K562 (cell line): Measurements from ENCODE around the gene GIGYF2.

ENCODE experiments used
- EZH2 ChIP-seq: IDR thresholded peaks from 2 replicates; pipeline ENCODE4 v1.6.1; 2012; ENCODE audit warnings: low read depth, mild to moderate bottlenecking, inconsistent platforms, low read length, borderline replicate concordance
- NR2C2 ChIP-seq, 2 experiments: fragments of 200-800 bp in 1 of 2; sonication (Bioruptor generic) in 1 of 2; sonication (generic) in 1 of 2; formaldehyde crosslinking in 1 of 2; IDR thresholded peaks; 2 replicates each; pipeline versions ENCODE4 v1.6.1 to v1.8.0; 2016 to 2022; ENCODE audit warnings: mild to moderate bottlenecking in 1 of 2, missing compliant biosample characterization in 1 of 2, missing genetic modification characterization in 1 of 2, missing genetic modification reagents in 1 of 2
- RNF2 ChIP-seq: sonication (generic); IDR thresholded peaks from 2 replicates; pipeline ENCODE4 v1.6.1; 2016
- ZNF639 ChIP-seq, 2 experiments: fragments of 200-800 bp in 1 of 2; sonication (Bioruptor generic) in 1 of 2; sonication (generic) in 1 of 2; formaldehyde crosslinking in 1 of 2; IDR thresholded peaks in 1 of 2; conservative IDR thresholded peaks in 1 of 2; 2 replicates each; pipeline versions ENCODE4 v1.5.0 to v1.6.1; 2016 to 2020; ENCODE audit warnings: missing compliant biosample characterization in 1 of 2, missing genetic modification characterization in 1 of 2, missing genetic modification reagents in 1 of 2

GRCh38 chr2:232723027-232723426 lies 25.9 kb downstream of the GIGYF2 start:
- TF ChIP-seq EZH2 (no peak), ZNF639 (CRISPR knock-in tag; conservative IDR thresholded peaks at IDR 0.05 in 1 of 2, IDR thresholded peaks at IDR 0.05 in 1 of 2) (no peak), RNF2 (no peak), NR2C2 (CRISPR knock-in tag; IDR thresholded peaks at IDR 0.05) (no peak), NR2C2 (tag; IDR thresholded peaks at IDR 0.05) (no peak)
